Testis (tissue), 3 donors: ENCODE data around the gene RCOR1. TPM values are rescaled to one million over a fixed set of nuclear protein-coding genes. Genes with fewer than 3 reads are reported as not detected.
A peak's percentile ranks its signal among the peaks of the same experiment; 100 is the strongest.

Experiments
- DNase-seq: peaks from one replicate; pipeline ENCODE4 v3.0.0-alpha.2; 2019
- H3K27ac ChIP-seq, 2 donors: fragments of 200-600 bp; sonication (generic); one replicate each; pipeline ENCODE4 v1.5.1; 2019
- H3K27me3 ChIP-seq: fragments of 200-600 bp; sonication (generic); one replicate; pipeline ENCODE4 v1.5.1; 2019
- H3K36me3 ChIP-seq: fragments of 200-600 bp; sonication (generic); one replicate; pipeline ENCODE4 v1.5.1; 2017; ENCODE audit warnings: low read depth; ENCODE audit errors: missing control alignments
- H3K4me1 ChIP-seq: fragments of 200-600 bp; sonication (generic); one replicate; pipeline ENCODE4 v1.5.1; 2019
- H3K4me3 ChIP-seq, 2 donors: fragments of 200-600 bp; sonication (generic); one replicate each; pipeline ENCODE4 v1.5.1; 2017 to 2019
- H3K9me3 ChIP-seq: fragments of 200-600 bp; sonication (generic); one replicate; pipeline ENCODE4 v1.5.1; 2017
- CTCF ChIP-seq, 3 experiments: fragments of 450-650 bp in 2 of 3; fragments of 200-600 bp in 1 of 3; sonication (generic) in 1 of 3; IDR thresholded peaks; one replicate each; pipeline ENCODE4 v1.5.1; 2016 to 2019; ENCODE audit warnings: antibody characterized with exemption in 3 of 3, mild to moderate bottlenecking in 2 of 3, moderate library complexity in 1 of 3
- POLR2A ChIP-seq: fragments of 450-650 bp; IDR thresholded peaks from one replicate; pipeline ENCODE4 v1.6.1; 2017; ENCODE audit warnings: antibody characterized with exemption, mild to moderate bottlenecking, moderate library complexity
- WGBS, 2 donors: methylation state at CpG; one replicate each; pipeline ENCODE4 v1.1.5; 2018; 5-methylcytosine and 5-hydroxymethylcytosine counted together
- intact Hi-C: fragments of 100-400 bp; cut with DNase I; formaldehyde crosslinking; loops from one replicate; pipeline ENCODE4 v1.15.1; 2023; ENCODE audit warnings: low total_unique reads
- polyA plus RNA-seq: library from polyadenylated mRNA; stranded (reverse); fragments of 350-450 nt; fragmentation: Illumina TruSeq; extraction: RNeasy Lipid Tissue Mini Kit (QIAGEN cat#74804); gene quantifications from one replicate; pipeline ENCODE4 v1.2.3, GENCODE V29; 2014; ENCODE audit warnings: low read depth, low replicate concordance; ENCODE audit not compliant: insufficient read depth
- total RNA-seq, 2 donors: library from RNA; depleted of rRNA; stranded (reverse); fragments of >200 nt; gene quantifications; one replicate each; pipeline ENCODE4 v1.2.3, GENCODE V29; 2016

The RCOR1 gene
- total and polyA plus RNA-seq, 3 donors from 2014 or later: 33.8 to 37.8 (median 33.9) TPM

GRCh38 chr14:102589761-102590290 is 2.6 kb upstream of the RCOR1 start:
- no peak for DNase-seq
- H3K4me3 ChIP-seq: no peak overlapping the region
- H3K4me1 ChIP-seq: peaks cover 14% of the 10 kb centered on the region
- no peaks in the 10 kb centered on the region for H3K9me3 ChIP-seq
- WGBS, 2 donors: 51 to 54% methylated on average over 12 of the region's 12 CpGs
- intact Hi-C loops: no loop called here
- H3K27me3 ChIP-seq: no peaks in the 10 kb centered on the region
- no peaks in the 10 kb centered on the region for H3K36me3 ChIP-seq
- H3K27ac ChIP-seq: peak overlapping the region; percentile 67 to 100
- TF ChIP-seq POLR2A (no peak), CTCF (IDR thresholded peaks at IDR 0.05) (no peak)

GRCh38 chr14:102590667-102591099 is 1.8 kb upstream of the RCOR1 start:
- Histone ChIP-seq H3K36me3 (no peaks in the 10 kb centered on the region), H3K4me1 (peaks cover 18% of the 10 kb centered on the region), H3K27ac (peak overlapping the region; percentile 98 to 100), H3K27me3 (no peaks in the 10 kb centered on the region), H3K9me3 (no peaks in the 10 kb centered on the region), H3K4me3 (peak overlapping the region; percentile 86 to 97)
- intact Hi-C loops: no loop called here
- TF ChIP-seq POLR2A: no peak
- peak; percentile 25 to 53 (median 37) for TF ChIP-seq CTCF (IDR thresholded peaks at IDR 0.05)
- WGBS, 2 donors: 17% methylated on average over 11 to 13 of the region's 13 CpGs
- DNase-seq: peak; percentile 71

- Histone ChIP-seq H3K27me3 (no peaks in the 10 kb centered on the region), H3K4me3 (peak overlapping the region; percentile 86 to 97), H3K9me3 (no peaks in the 10 kb centered on the region), H3K27ac (peak overlapping the region; percentile 98 to 100), H3K4me1 (peaks cover 18% of the 10 kb centered on the region), H3K36me3 (no peaks in the 10 kb centered on the region)
- intact Hi-C loops: no loop called here
- TF ChIP-seq CTCF (IDR thresholded peaks at IDR 0.05): no peak
- TF ChIP-seq POLR2A: no peak
- WGBS, 2 donors: 0 to 1% methylated on average over 21 to 27 of the region's 37 CpGs
- peak; percentile 74 for DNase-seq
Observed at GRCh38 chr14:102591372-102591943, 991 bp upstream of the RCOR1 start.

GRCh38 chr14:102592763-102593060 is 263 bp downstream of the RCOR1 start:
- no peak for DNase-seq
- Histone ChIP-seq H3K27me3 (no peaks in the 10 kb centered on the region), H3K27ac (peak overlapping the region; percentile 98 to 100), H3K36me3 (no peaks in the 10 kb centered on the region), H3K4me3 (peak overlapping the region; percentile 86 to 97), H3K9me3 (no peaks in the 10 kb centered on the region), H3K4me1 (peaks cover 18% of the 10 kb centered on the region)
- intact Hi-C loops: no loop called here
- 3% methylated on average over 13 of the region's 49 CpGs; no CpG with 5 or more reads in 1 of the 2 donors for WGBS, 2 donors
- TF ChIP-seq CTCF (IDR thresholded peaks at IDR 0.05): no peak
- TF ChIP-seq POLR2A: no peak
